Measurements from ENCODE around the gene PLPP1.

The PLPP1 gene

DNA sequence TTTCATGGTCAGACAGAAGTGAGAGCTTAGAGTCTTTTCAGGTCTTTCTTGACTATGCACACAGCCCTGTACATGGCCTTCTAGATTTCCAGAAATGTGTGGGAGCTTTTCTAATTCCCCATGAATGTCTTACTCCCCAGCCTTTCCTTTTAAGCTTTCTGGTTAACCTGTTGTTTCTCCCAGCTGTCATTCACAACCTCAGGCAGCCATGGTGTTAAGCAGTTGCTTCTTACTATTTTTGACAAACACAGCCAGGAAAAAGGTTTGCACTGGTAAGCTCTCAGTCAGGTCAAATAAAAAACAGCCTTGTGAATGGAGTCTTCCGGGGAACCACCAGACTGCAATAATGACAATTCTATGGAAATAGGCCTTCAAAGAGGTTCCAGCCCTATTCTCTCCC, 142.1 kb downstream of the PLPP1 start:
- no peak for DNase-seq

DNA sequence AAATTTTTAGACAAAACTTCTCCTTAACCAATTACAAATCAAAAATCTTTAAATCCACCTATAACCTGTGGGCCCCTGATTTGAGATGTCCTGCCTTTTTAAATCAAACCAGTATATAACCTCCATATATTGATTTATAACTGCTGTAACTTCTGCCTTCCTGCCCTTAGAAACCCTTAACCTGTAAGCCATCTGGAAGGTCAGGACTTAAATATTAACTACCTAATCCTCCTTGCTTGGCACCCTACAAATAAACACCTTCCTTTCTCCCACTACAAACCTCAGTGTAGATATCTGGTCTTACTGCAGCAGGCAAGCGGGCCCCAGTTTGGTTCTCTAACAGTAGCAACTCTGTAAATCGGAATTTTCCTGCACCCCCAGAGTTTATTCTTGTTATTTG, 143.1 kb downstream of the PLPP1 start:
- DNase-seq = no peak

DNA sequence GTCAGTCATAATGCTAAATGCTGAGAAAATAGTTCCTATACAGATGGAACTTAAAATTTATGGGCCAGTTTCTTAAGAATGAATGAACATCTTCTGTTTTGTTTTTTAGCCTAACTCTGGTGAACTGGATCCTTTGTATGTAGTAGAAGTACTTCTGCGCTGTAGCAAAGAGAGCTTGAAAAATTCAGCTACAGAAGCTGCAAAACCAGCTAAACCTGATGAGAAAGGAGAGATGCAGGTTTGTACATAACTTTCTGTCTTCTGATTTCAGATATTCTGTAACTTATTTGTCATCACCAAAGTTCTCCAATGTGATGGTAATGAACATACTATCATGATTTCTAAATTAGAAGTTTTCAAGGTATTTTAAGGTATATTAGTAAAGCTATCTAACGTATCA, 146.9 kb downstream of the PLPP1 start:
- no peak for DNase-seq

- no peak for DNase-seq
Observed at GRCh38 chr5:55386356-55386755, 148.4 kb downstream of the PLPP1 start.

DNA sequence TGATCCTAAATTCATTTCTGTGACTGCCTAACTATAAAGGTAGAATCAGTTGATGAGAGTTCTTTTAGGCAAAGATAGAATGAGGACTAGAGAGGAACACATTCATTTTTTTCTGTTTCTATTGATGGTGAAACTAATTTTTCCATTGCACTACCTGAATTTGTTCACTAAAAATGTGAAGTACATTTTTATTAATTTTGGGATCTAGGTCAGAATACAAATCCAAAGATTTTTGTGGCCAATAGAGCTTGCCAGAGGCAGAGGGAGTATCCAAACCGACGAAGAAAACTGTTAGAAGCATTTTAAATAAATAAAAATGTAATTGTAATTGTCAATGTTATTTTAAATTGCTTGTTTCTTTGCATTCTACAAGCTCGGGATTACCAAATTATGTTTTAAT, 148.9 kb downstream of the PLPP1 start:
- DNase-seq = no peak

- no peak for DNase-seq
Observed at GRCh38 chr5:55385227-55385626, 149.5 kb downstream of the PLPP1 start.

- no peak for DNase-seq
Observed at GRCh38 chr5:55384072-55384471, 150.7 kb downstream of the PLPP1 start.

- no peak for DNase-seq
Observed at GRCh38 chr5:55383254-55383653, 151.5 kb downstream of the PLPP1 start.

- no peak for DNase-seq
Observed at GRCh38 chr5:55377810-55378209, 157.0 kb downstream of the PLPP1 start.

All from stimulated activated naive CD4-positive, alpha-beta T cell (primary cell).